SU-DHL-6 (cell line): Measurements from ENCODE around the gene DENND6B.

Source experiments
- H2AFZ ChIP-seq: fragments of 200-600 bp; sonication (generic); 2 replicates; pipeline ENCODE4 v1.6.1; 2014; ENCODE audit warnings: low read depth, mild to moderate bottlenecking, moderate library complexity, mixed read lengths, antibody characterized with exemption, low read length; ENCODE audit not compliant: severe bottlenecking
- H3F3A ChIP-seq: fragments of 200-600 bp; shearing (Covaris generic); 2 replicates; pipeline ENCODE4 v1.6.0; 2016; ENCODE audit warnings: antibody characterized with exemption, mild to moderate bottlenecking; ENCODE audit not compliant: insufficient read depth
- H3K27ac ChIP-seq: fragments of 200-600 bp; sonication (generic); 2 replicates; pipeline ENCODE4 v1.5.1; 2016; ENCODE audit warnings: low read depth, mild to moderate bottlenecking, low read length, moderate library complexity, mixed read lengths
- H3K27me3 ChIP-seq: fragments of 200-600 bp; sonication (generic), shearing (Covaris generic); 2 replicates; pipeline ENCODE4 v1.6.0; 2014; ENCODE audit warnings: mild to moderate bottlenecking, low read length
- H3K36me3 ChIP-seq: fragments of 200-600 bp; sonication (generic); 2 replicates; pipeline ENCODE4 v1.6.1; 2014; ENCODE audit warnings: mild to moderate bottlenecking, low read length, mixed read lengths
- H3K4me2 ChIP-seq: fragments of 300-600, 200-600 bp; shearing (Covaris generic), sonication (generic); 2 replicates; pipeline ENCODE4 v1.6.0; 2014; ENCODE audit warnings: low read length, low read depth, mild to moderate bottlenecking; ENCODE audit not compliant: poor library complexity, severe bottlenecking
- H3K4me3 ChIP-seq: fragments of 200-600 bp; sonication (generic); 2 replicates; pipeline ENCODE4 v1.5.1; 2014; ENCODE audit warnings: antibody characterized with exemption, low read length, mild to moderate bottlenecking, mixed read lengths; ENCODE audit not compliant: insufficient read depth, poor library complexity, severe bottlenecking
- H3K79me2 ChIP-seq: fragments of 200-600 bp; sonication (generic); 2 replicates; pipeline ENCODE4 v1.6.1; 2014; ENCODE audit warnings: mild to moderate bottlenecking, low read length, moderate library complexity; ENCODE audit not compliant: insufficient read depth
- H3K9ac ChIP-seq: fragments of 200-600 bp; sonication (generic); 2 replicates; pipeline ENCODE4 v1.7.0; 2014; ENCODE audit warnings: mild to moderate bottlenecking, low read length
- H3K9me2 ChIP-seq: fragments of 200-600 bp; sonication (generic); replicated peaks from 2 replicates; pipeline ENCODE4 v1.6.1; 2014; ENCODE audit warnings: low read length; ENCODE audit not compliant: insufficient read depth
- H3K9me3 ChIP-seq: fragments of 200-600 bp; sonication (generic); 2 replicates; pipeline ENCODE4 v1.6.1; 2014; ENCODE audit warnings: low read length, mixed read lengths; ENCODE audit not compliant: insufficient read depth
- H4K20me1 ChIP-seq: fragments of 200-600 bp; sonication (generic); 2 replicates; pipeline ENCODE4 v1.6.1; 2014; ENCODE audit warnings: low read depth, mild to moderate bottlenecking, antibody characterized with exemption, low read length, moderate library complexity, mixed read lengths
- CTCF ChIP-seq: fragments of 200-600 bp; sonication (generic); IDR thresholded peaks from one replicate; pipeline ENCODE4 v1.5.1; 2017; ENCODE audit warnings: antibody characterized with exemption, mild to moderate bottlenecking, low read length, moderate library complexity; ENCODE audit not compliant: insufficient read depth, poor library complexity, severe bottlenecking
- EZH2phosphoT487 ChIP-seq: fragments of 200-600 bp; sonication (generic), shearing (Covaris generic); conservative IDR thresholded peaks from 2 replicates; pipeline ENCODE4 v1.6.1; 2018; ENCODE audit warnings: mild to moderate bottlenecking, antibody characterized with exemption, low read length, moderate library complexity, mixed read lengths

The DENND6B gene

GRCh38 chr22:50305923-50306566 is 20.8 kb downstream of the DENND6B start:
- Histone ChIP-seq H3K79me2 (no peaks in the 10 kb centered on the region), H3K4me2 (peak overlapping the region; percentile 74), H3K9me2 (no peaks in the 10 kb centered on the region), H3K4me3 (peak overlapping the region; percentile 54), H2AFZ (no peak overlapping the region), H3K27ac (peak overlapping the region; percentile 97), H3F3A (peaks cover 46% of the 10 kb centered on the region), H3K36me3 (no peaks in the 10 kb centered on the region), H3K27me3 (no peaks in the 10 kb centered on the region), H3K9ac (peak overlapping the region; percentile 65), H3K9me3 (no peaks in the 10 kb centered on the region), H4K20me1 (no peaks in the 10 kb centered on the region)
- TF ChIP-seq EZH2phosphoT487 (no peak), CTCF (no peak)

GRCh38 chr22:50305393-50305922 is 21.4 kb downstream of the DENND6B start:
- H3K9me2 ChIP-seq, result no peaks in the 10 kb centered on the region
- H3K79me2 ChIP-seq, result no peaks in the 10 kb centered on the region
- no peak overlapping the region for H3K4me3 ChIP-seq
- no peak for TF ChIP-seq EZH2phosphoT487
- no peak for TF ChIP-seq CTCF
- peak overlapping the region; percentile 65 for H3K9ac ChIP-seq
- no peaks in the 10 kb centered on the region for H4K20me1 ChIP-seq
- H2AFZ ChIP-seq, result no peak overlapping the region
- no peaks in the 10 kb centered on the region for H3K36me3 ChIP-seq
- H3F3A ChIP-seq, result peaks cover 46% of the 10 kb centered on the region
- no peaks in the 10 kb centered on the region for H3K27me3 ChIP-seq
- peak overlapping the region; percentile 97 for H3K27ac ChIP-seq
- H3K9me3 ChIP-seq, result no peaks in the 10 kb centered on the region
- peak overlapping the region; percentile 74 for H3K4me2 ChIP-seq

- peak overlapping the region; percentile 97 for H3K27ac ChIP-seq
- no peak overlapping the region for H2AFZ ChIP-seq
- no peaks in the 10 kb centered on the region for H3K9me3 ChIP-seq
- H3K9me2 ChIP-seq, result no peaks in the 10 kb centered on the region
- no peak overlapping the region for H3K4me3 ChIP-seq
- peak overlapping the region; percentile 74 for H3K4me2 ChIP-seq
- H4K20me1 ChIP-seq, result no peaks in the 10 kb centered on the region
- H3F3A ChIP-seq, result peaks cover 46% of the 10 kb centered on the region
- peak overlapping the region; percentile 65 for H3K9ac ChIP-seq
- no peak for TF ChIP-seq CTCF
- TF ChIP-seq EZH2phosphoT487, result no peak
- H3K79me2 ChIP-seq, result no peaks in the 10 kb centered on the region
- no peaks in the 10 kb centered on the region for H3K36me3 ChIP-seq
- no peaks in the 10 kb centered on the region for H3K27me3 ChIP-seq
Measured at GRCh38 chr22:50304528-50305392, 22.1 kb downstream of the DENND6B start.
